GM12878 (cell line): ENCODE data around the gene FAM237B. TPM values are rescaled to one million over a fixed set of nuclear protein-coding genes. Genes with fewer than 3 reads are reported as not detected.

Experiments used
- ATAC-seq: fragments of 200-7000 bp; cut with Tn5 transposase; 3 replicates; pipeline ENCODE4 v1.9.1; 2020; ENCODE audit warnings: mild to moderate bottlenecking, moderate library complexity
- BruUV-seq: library from RNA; stranded (reverse); fragments of 400-500 nt; replicated peaks from 2 replicates; lab custom pipeline; 2021; lab: Mats Ljungman, UMichigan
- CTCF ChIA-PET: fragments of 300-600 bp; sonication (Branson Sonifier 250); formaldehyde crosslinking; extraction: SDS; loops from one replicate; lab custom pipeline; 2021; ENCODE audit warnings: inconsistent platforms; lab: Yijun Ruan, JAX
- POLR2A ChIA-PET: fragments of 350-600 bp; formaldehyde crosslinking; extraction: SDS; loops from one replicate; lab custom pipeline; 2021; ENCODE audit warnings: inconsistent platforms; lab: Charles Lee
- RAD21 ChIA-PET: fragments of 300-600 bp; sonication (Branson Sonifier 250); formaldehyde crosslinking; loops from one replicate; lab custom pipeline; 2023; ENCODE audit warnings: antibody characterized with exemption; ENCODE audit not compliant: unreplicated experiment; lab: Charles Lee
- SMC1A ChIA-PET: fragments of 300-600 bp; sonication (Branson Sonifier 250); formaldehyde crosslinking; loops from one replicate; lab custom pipeline; 2023; ENCODE audit not compliant: unreplicated experiment, uncharacterized antibody; lab: Charles Lee
- DNase-seq: peaks from one replicate; pipeline ENCODE4 v3.0.0-alpha.2; 2011; ENCODE audit warnings: low read depth, low spot score
- FAIRE-seq: peaks from 3 replicates; lab custom pipeline; 2011; peaks lifted over from hg19 to GRCh38; lab: Jason Lieb, UNC
- H2AFZ ChIP-seq: 2 replicates; pipeline ENCODE4 v1.6.0; 2011; ENCODE audit warnings: low read depth, low read length, control low read depth; ENCODE audit not compliant: control insufficient read depth
- H3K27ac ChIP-seq: 2 replicates; pipeline ENCODE4 v1.5.1; 2011; ENCODE audit warnings: control low read depth; ENCODE audit not compliant: control insufficient read depth, insufficient read depth
- H3K27me3 ChIP-seq, 2 experiments: replicated peaks in 1 of 2; 2 replicates each; pipeline versions ENCODE4 v1.6.0 to v1.6.1; 2011; ENCODE audit warnings: low read length in 1 of 2; ENCODE audit not compliant: control insufficient read depth in 2 of 2, insufficient read depth in 2 of 2
- H3K36me3 ChIP-seq, 2 experiments: 2 replicates each; pipeline ENCODE4 v1.5.1; 2011; ENCODE audit warnings: low read length in 1 of 2; ENCODE audit not compliant: control insufficient read depth in 2 of 2, insufficient read depth in 2 of 2
- H3K4me1 ChIP-seq: 2 replicates; pipeline ENCODE4 v1.6.1; 2011; ENCODE audit warnings: mild to moderate bottlenecking, low read length, moderate library complexity, mixed read lengths; ENCODE audit not compliant: control insufficient read depth, insufficient read depth
- H3K4me2 ChIP-seq: 2 replicates; pipeline ENCODE4 v1.6.0; 2011; ENCODE audit warnings: control low read depth; ENCODE audit not compliant: control insufficient read depth, insufficient read depth
- H3K4me3 ChIP-seq: fragments of 200-600 bp; sonication (generic); 2 replicates; pipeline ENCODE4 v1.5.1; 2016
- H3K79me2 ChIP-seq: 2 replicates; pipeline ENCODE4 v1.6.0; 2011; ENCODE audit warnings: low read length; ENCODE audit not compliant: control insufficient read depth, insufficient read depth
- H3K9ac ChIP-seq: 2 replicates; pipeline ENCODE4 v1.8.0; 2011; ENCODE audit warnings: low read length, control low read depth, mixed read lengths; ENCODE audit not compliant: control insufficient read depth, insufficient read depth
- H3K9me3 ChIP-seq: replicated peaks from 3 replicates; pipeline ENCODE4 v1.5.1; 2011; ENCODE audit warnings: mild to moderate bottlenecking, low read length; ENCODE audit not compliant: control insufficient read depth, insufficient read depth
- H4K20me1 ChIP-seq: 2 replicates; pipeline ENCODE4 v1.6.0; 2011; ENCODE audit not compliant: control insufficient read depth, insufficient read depth
- CHD4 ChIP-seq: fragments of 200-600 bp; sonication (generic); IDR thresholded peaks from 2 replicates; pipeline ENCODE4 v1.6.1; 2016; ENCODE audit warnings: mild to moderate bottlenecking
- E2F4 ChIP-seq: IDR thresholded peaks from 2 replicates; pipeline ENCODE4 v1.6.1; 2012; ENCODE audit warnings: low read depth, low read length, improper control_type of control experiment
- HDAC2 ChIP-seq: fragments of 200-600 bp; sonication (generic); IDR thresholded peaks from 2 replicates; pipeline ENCODE4 v1.6.1; 2017
- HSF1 ChIP-seq: fragments of 150-350 bp; IDR thresholded peaks from 2 replicates; pipeline ENCODE4 v1.6.1; 2014; ENCODE audit warnings: mild to moderate bottlenecking, low read depth, low read length
- PRDM15 ChIP-seq: fragments of 450-650 bp; formaldehyde crosslinking; IDR thresholded peaks from 2 replicates; pipeline ENCODE4 v1.4.0; 2020; ENCODE audit warnings: mild to moderate bottlenecking, moderate library complexity
- SMARCA5 ChIP-seq: fragments of 450-650 bp; IDR thresholded peaks from 2 replicates; pipeline ENCODE4 v1.6.1; 2017; ENCODE audit warnings: mild to moderate bottlenecking
- ZNF274 ChIP-seq: IDR thresholded peaks from one replicate; pipeline ENCODE4 v1.8.0; 2011; ENCODE audit not compliant: insufficient read length, insufficient read depth
- WGBS: methylation state at CpG from one replicate; pipeline ENCODE4 v1.1.6; 2016; ENCODE audit warnings: low lambda C conversion rate; ENCODE audit not compliant: insufficient replicate concordance, insufficient coverage; ENCODE audit errors: missing lambda C conversion rate; 5-methylcytosine and 5-hydroxymethylcytosine counted together
- in situ Hi-C: fragments of 300-500 bp; cut with MboI; formaldehyde crosslinking; loops from 9 replicates; pipeline ENCODE4 v1.14.3; 2018; ENCODE audit warnings: mixed read lengths
- intact Hi-C: fragments of 100-400 bp; cut with micrococcal nuclease; formaldehyde crosslinking; loops from one replicate; pipeline ENCODE4 v1.14.2; 2022; ENCODE audit not compliant: unreplicated experiment
- polyA plus RNA-seq, 11 experiments: library from polyadenylated mRNA; depleted of rRNA in 4 of 11; unstranded in 6 of 11; stranded (reverse) in 5 of 11; fragments of >200 nt; fragmentation: Nextera tagmentation in 4 of 11; fragmentation: Illumina TruSeq in 1 of 11; extraction: Ambion mirVana in 4 of 11; extraction: Trizol in 1 of 11; gene quantifications; 1 replicate in 1 of 11; 2 replicates in 10 of 11; pipeline versions ENCODE4 v1.2.1 to v1.2.3, GENCODE V29; 2011 to 2016; ENCODE audit warnings: inconsistent platforms in 2 of 11, missing spikeins in 2 of 11, low read depth in 1 of 11
- total RNA-seq, 4 experiments: library from RNA; depleted of rRNA in 3 of 4; stranded (reverse); fragments of >200 nt in 3 of 4; fragmentation: Illumina TruSeq in 1 of 4; extraction: Trizol in 1 of 4; gene quantifications; 2 replicates each; pipeline versions ENCODE4 v1.2.1 to v1.2.3, GENCODE V29; 2013 to 2021

The FAM237B gene
- total and polyA plus RNA-seq, 10 of the 15 experiments (the other 5 are each of a cell fraction or from before 2014, with no cell fraction given) = not detected

GRCh38 chr7:90313907-90314306, 7.2 kb downstream of the FAM237B start:
- POLR2A ChIA-PET = interaction anchor here (0.6 kb wide), 1 partner anchor 114 kb away, joined by 4 read pairs; no protein-coding TSS in a partner anchor
- intact Hi-C loops = no loop called here
- in situ Hi-C loops = no loop called here

More at GRCh38 chr7:90313907-90314306, 7.2 kb downstream of the FAM237B start:
- TF ChIP-seq HDAC2 = no peak
- TF ChIP-seq ZNF274 = no peak
- no peak for TF ChIP-seq CHD4
- no peak for TF ChIP-seq E2F4
- TF ChIP-seq HSF1 = no peak
- no peak for TF ChIP-seq SMARCA5
- TF ChIP-seq PRDM15 (CRISPR knock-in tag) = no peak
- no peak overlapping the region for H2AFZ ChIP-seq
- no peaks in the 10 kb centered on the region for H3K79me2 ChIP-seq
- FAIRE-seq = no peak
- H3K9me3 ChIP-seq = no peaks in the 10 kb centered on the region
- no peak for DNase-seq
- ATAC-seq = no peak
- SMC1A ChIA-PET = interaction anchor here (2.1 to 4.0 kb wide), 2 partner anchors 99 to 113 kb away, joined by 6 to 35 read pairs; no protein-coding TSS in a partner anchor
- CTCF ChIA-PET = interaction anchor here (0.6 to 7.0 kb wide), 7 partner anchors 15 to 1378 kb away, joined by 3 to 121 read pairs (median 6); no protein-coding TSS in a partner anchor
- no peaks in the 10 kb centered on the region for H4K20me1 ChIP-seq
- WGBS = 54% methylated on average over 4 of the region's 4 CpGs
- no TSS peak for BruUV-seq
- H3K27ac ChIP-seq = no peak overlapping the region
- no peaks in the 10 kb centered on the region for H3K36me3 ChIP-seq
- no peak overlapping the region for H3K9ac ChIP-seq
- H3K4me3 ChIP-seq = no peak overlapping the region
- no peaks in the 10 kb centered on the region for H3K27me3 ChIP-seq
- no peaks in the 10 kb centered on the region for H3K4me1 ChIP-seq
- RAD21 ChIA-PET = interaction anchor here (2.7 kb wide), 1 partner anchor 114 kb away, joined by 37 read pairs; no protein-coding TSS in a partner anchor
- no peak overlapping the region for H3K4me2 ChIP-seq
